Posterior cingulate gyrus (tissue), 11 donors: ENCODE results near the gene CDKN1B.
"Not testable (repeated sequence)": the region's sequence is repeated elsewhere in the genome, so short reads cannot be mapped to it uniquely, and the experiment has no call there.

ENCODE experiments used
- DNase-seq, 10 donors: peaks; one replicate each; pipeline versions ENCODE4 v3.0.0 to v3.0.0-alpha.2; 2020 to 2021; ENCODE audit warnings: mixed read lengths in 3 of 10
- intact Hi-C: fragments of 100-400 bp; cut with DNase I; formaldehyde crosslinking; loops from one replicate; pipeline ENCODE4 v1.15.1; 2023

CDKN1B gene

DNA sequence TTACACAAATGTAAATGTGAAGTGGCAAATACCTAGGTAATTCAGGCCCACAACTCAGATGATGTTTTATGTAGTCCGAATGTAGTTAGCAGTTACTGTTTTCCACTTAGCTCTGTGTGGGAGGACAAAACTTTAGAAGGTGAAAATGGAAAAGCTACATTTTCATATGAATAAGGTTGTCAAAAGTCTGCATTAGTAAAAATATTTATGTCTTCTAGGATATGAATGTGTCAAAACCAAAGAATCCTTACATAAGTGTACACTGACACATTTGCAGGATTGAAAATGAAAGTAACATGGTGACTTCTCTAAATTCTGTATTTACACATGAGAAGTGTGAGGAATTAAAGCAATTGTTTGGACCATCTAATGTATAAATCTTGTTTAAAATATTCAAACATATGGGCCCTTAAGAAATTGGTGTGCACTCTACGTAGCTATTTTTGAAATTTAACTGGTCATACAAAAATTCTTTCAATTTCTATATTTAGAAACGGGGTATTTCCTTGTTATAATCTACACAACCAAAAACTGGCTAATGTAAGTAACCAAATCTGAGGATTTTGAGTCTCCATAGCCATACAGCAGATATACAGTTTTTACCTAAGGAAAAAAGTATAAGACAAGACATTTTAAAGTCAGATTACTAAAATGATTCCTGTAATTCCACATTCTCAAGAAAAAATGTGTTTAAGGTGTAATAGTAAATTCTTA lies 5.4 kb downstream of the CDKN1B start:
- no peak for DNase-seq
- intact Hi-C loops = loop anchor here (5.0 kb wide), 1 partner anchor 455 kb away; the partner anchor contains the start of gene LRP6

- no peak for DNase-seq
- intact Hi-C loops = loop anchor here (5.0 kb wide), 1 partner anchor 456 kb away; the partner anchor contains the start of gene LRP6
Observed at GRCh38 chr12:12723149-12723680, 6.0 kb downstream of the CDKN1B start.

GRCh38 chr12:12723681-12724420 lies 6.7 kb downstream of the CDKN1B start:
- peak in 6 of 10 donors; percentile 14 to 85 (median 31) for DNase-seq
- intact Hi-C loops = loop anchor here (5.0 kb wide), 1 partner anchor 457 kb away; the partner anchor contains the start of gene LRP6

- no peak for DNase-seq
- intact Hi-C loops = loop anchor here (1.0 to 5.0 kb wide), 3 partner anchors 7 to 457 kb away; partner anchors contain the start of genes APOLD1, CDKN1B and LRP6
Observed at GRCh38 chr12:12724421-12725085, 7.4 kb downstream of the CDKN1B start.

- peak; percentile 77 to 98 (median 86) for DNase-seq
- intact Hi-C loops = loop anchor here (1.0 to 5.0 kb wide), 2 partner anchors 8 to 62 kb away; partner anchors contain the start of genes APOLD1 and CDKN1B
Observed at GRCh38 chr12:12725086-12725955, 8.2 kb downstream of the CDKN1B start.

GRCh38 chr12:12725956-12726554 lies 8.9 kb downstream of the CDKN1B start:
- no peak for DNase-seq
- intact Hi-C loops = loop anchor here (1.0 to 5.0 kb wide), 2 partner anchors 9 to 61 kb away; partner anchors contain the start of genes APOLD1 and CDKN1B

DNA sequence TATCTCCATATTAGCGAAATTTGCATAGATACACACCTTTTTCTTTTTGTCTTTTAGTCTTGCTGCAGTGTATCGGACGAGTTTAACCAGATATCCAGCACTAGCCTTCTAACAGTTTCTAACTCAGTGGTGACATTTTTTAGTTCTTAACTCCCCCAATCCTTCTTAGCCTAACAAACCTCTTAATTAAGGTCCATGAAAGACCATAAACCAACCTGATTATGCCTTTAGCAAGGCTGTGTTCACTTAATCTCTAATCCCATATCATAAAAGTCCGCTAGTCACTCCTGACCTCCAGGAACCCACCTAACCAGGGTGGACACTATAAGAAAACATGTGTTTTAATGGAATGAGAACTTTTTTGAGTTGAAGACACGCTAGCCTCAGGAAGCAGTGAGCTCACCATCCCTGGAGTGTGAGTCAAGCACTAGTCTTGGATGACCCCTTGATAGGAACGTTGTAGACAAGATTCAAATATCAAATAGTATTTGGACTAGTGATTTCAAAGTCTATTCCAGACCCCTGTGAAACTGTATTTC lies 9.5 kb downstream of the CDKN1B start:
- DNase-seq = no peak
- intact Hi-C loops = loop anchor here (5.0 kb wide), 1 partner anchor 61 kb away; the partner anchor contains the start of gene APOLD1

GRCh38 chr12:12731178-12731577 lies 14.0 kb downstream of the CDKN1B start:
- intact Hi-C loops = no loop called here
- DNase-seq = no peak

GRCh38 chr12:12731785-12732184 lies 14.6 kb downstream of the CDKN1B start:
- DNase-seq = no peak
- intact Hi-C loops = no loop called here

- DNase-seq = no peak
- intact Hi-C loops = no loop called here
Observed at GRCh38 chr12:12733118-12733517, 15.9 kb downstream of the CDKN1B start.

GRCh38 chr12:12734054-12734453 lies 16.9 kb downstream of the CDKN1B start:
- DNase-seq = no peak
- intact Hi-C loops = no loop called here

- intact Hi-C loops = no loop called here
- no peak for DNase-seq
Observed at GRCh38 chr12:12734561-12735071, 17.4 kb downstream of the CDKN1B start.

GRCh38 chr12:12735301-12735700 lies 18.1 kb downstream of the CDKN1B start:
- intact Hi-C loops = no loop called here
- DNase-seq = no peak

GRCh38 chr12:12736759-12737676 lies 19.9 kb downstream of the CDKN1B start:
- intact Hi-C loops = no loop called here
- peak in 1 of 10 donors; percentile 19 for DNase-seq

DNA sequence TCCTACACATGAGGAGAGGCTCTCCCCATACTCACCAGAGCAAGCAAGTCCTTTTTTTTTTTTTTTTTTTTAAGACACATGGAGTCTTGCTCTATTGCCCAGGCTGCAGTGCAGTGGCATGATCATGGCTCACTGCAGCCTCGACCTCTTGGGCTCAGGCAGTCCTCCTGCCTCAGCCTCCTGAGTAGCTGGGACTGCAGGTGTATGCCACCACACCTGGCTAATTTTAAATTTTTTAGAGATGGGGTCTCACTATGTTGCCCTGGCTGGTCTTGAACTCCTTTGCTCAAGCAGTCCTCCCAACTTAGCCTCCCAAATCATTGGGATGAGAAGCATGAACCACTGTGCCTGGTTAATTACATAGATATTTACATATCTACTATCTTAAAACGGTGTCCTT lies 21.0 kb downstream of the CDKN1B start:
- intact Hi-C loops, DNase-seq: not testable (repeated sequence)

- intact Hi-C loops = no loop called here
- no peak for DNase-seq
Observed at GRCh38 chr12:12741660-12742059, 24.5 kb downstream of the CDKN1B start.

DNA sequence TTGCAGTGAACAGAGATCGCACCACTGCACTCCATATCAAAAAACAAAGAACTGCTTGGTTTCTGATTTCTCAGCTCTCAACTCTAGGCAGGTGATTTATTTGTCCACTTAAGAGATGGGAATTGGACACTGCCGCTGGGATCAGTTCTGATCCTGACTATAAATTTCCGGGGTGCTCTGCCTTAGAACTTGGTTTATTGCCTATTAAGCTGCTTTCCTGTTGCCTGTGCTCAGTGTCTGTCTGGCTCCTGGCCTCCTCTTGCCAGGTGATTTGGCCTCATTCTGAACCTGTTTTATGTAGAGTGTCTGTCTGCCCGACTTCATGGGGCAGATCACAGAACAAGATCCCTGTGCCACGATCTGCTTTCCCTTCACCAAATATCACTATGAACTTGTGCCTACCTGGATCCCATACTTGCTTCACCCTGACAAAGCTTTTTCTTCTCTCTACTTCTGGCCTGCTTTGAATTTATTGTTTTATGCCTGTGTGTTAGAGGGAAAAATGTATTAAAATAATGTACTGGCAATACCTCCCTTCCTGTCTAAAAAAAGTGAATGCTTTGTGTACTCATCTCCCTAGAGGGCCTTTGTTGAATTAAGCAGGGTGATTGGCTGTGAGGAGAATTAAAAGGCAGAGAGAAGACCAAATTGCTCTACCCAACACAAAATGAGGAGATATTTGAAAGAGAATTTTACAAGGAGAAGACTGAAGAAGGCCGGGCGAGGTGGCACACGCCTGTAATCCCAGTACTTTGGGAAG lies 27.6 kb downstream of the CDKN1B start:
- intact Hi-C loops = no loop called here
- DNase-seq = no peak
